Lower leg skin (tissue), 3 donors: ENCODE data around the gene PDX1.

Experiments used
- POLR2A ChIP-seq, 2 donors: fragments of 450-650 bp; IDR thresholded peaks; one replicate each; pipeline ENCODE4 v1.6.1; 2016 to 2017; ENCODE audit warnings: antibody characterized with exemption in 2 of 2, mild to moderate bottlenecking in 1 of 2, moderate library complexity in 1 of 2
- TF ChIP-seq, protein P1 (sequence below), 3 donors: fragments of 450-650 bp; IDR thresholded peaks; one replicate each; pipeline ENCODE4 v1.5.1; 2016; ENCODE audit warnings: antibody characterized with exemption in 3 of 3, mild to moderate bottlenecking in 3 of 3, moderate library complexity in 2 of 3

DNA sequence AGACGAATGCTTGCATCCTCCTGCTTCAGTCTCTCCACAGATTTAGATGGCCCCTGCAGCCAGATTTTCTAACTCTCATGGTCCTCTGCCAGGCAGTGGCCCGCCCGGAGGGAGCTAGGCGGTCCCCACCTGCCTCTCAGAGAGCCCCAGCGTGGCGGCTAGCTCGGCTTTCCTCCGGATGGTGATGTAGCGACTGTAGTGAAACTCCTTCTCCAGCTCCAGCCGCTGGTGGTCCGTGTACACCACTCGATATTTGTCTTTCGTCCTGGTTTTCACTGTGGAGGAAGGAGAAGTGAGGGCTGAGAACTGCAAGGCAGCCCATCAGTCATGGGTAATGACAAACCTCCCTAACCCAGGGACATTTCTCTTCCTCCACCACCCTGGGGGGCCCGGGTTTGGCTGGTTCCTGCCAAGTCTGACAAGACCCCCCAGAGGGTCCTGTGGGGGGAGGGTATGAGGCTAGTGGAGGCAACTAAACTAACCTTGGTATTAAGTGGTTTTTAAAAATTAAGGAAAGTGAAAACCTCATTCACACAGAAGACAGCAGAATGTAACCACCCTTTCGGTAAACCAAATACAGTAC is 45.0 kb downstream of the PDX1 start:
- TF ChIP-seq, protein P1, sequence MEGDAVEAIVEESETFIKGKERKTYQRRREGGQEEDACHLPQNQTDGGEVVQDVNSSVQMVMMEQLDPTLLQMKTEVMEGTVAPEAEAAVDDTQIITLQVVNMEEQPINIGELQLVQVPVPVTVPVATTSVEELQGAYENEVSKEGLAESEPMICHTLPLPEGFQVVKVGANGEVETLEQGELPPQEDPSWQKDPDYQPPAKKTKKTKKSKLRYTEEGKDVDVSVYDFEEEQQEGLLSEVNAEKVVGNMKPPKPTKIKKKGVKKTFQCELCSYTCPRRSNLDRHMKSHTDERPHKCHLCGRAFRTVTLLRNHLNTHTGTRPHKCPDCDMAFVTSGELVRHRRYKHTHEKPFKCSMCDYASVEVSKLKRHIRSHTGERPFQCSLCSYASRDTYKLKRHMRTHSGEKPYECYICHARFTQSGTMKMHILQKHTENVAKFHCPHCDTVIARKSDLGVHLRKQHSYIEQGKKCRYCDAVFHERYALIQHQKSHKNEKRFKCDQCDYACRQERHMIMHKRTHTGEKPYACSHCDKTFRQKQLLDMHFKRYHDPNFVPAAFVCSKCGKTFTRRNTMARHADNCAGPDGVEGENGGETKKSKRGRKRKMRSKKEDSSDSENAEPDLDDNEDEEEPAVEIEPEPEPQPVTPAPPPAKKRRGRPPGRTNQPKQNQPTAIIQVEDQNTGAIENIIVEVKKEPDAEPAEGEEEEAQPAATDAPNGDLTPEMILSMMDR (IDR thresholded peaks at IDR 0.05): no peak
- TF ChIP-seq POLR2A (IDR thresholded peaks at IDR 0.05): no peak
